Pancreas (tissue), 10 donors: ENCODE measurements around the gene CACNA1E. TPM values are rescaled to one million over a fixed set of nuclear protein-coding genes. Genes with fewer than 3 reads are reported as not detected.
"Not testable (repeated sequence)": the region's sequence is repeated elsewhere in the genome, so short reads cannot be mapped to it uniquely, and the experiment has no call there.

ENCODE experiments used
- ATAC-seq, 4 donors: fragments of 200-7000 bp; cut with Tn5 transposase; one replicate each; pipeline versions ENCODE4 v1.8.0 to v1.9.1; 2020; ENCODE audit warnings: mild to moderate bottlenecking in 4 of 4, moderate library complexity in 4 of 4
- DNase-seq, 6 donors: peaks; one replicate each; pipeline ENCODE4 v3.0.0-alpha.2; 2020
- FAIRE-seq: peaks from 2 replicates; lab custom pipeline; 2012; peaks lifted over from hg19 to GRCh38; lab: Jason Lieb, UNC
- H3K27ac ChIP-seq, 4 donors: fragments of 200-600 bp; sonication (generic); 1 replicate in 3 of 4; 2 replicates in 1 of 4; pipeline versions ENCODE4 v1.5.0 to v1.8.0; 2020
- H3K27me3 ChIP-seq, 4 donors: fragments of 200-600 bp; one replicate each; pipeline ENCODE4 v1.8.0; 2021
- H3K36me3 ChIP-seq, 3 donors: fragments of 200-600 bp; sonication (generic) in 1 of 3; one replicate each; pipeline versions ENCODE4 v1.5.0 to v1.8.0; 2020 to 2021
- H3K4me1 ChIP-seq, 3 donors: fragments of 200-600 bp; one replicate each; pipeline ENCODE4 v1.8.0; 2021
- H3K4me3 ChIP-seq, 4 donors: fragments of 200-600 bp; sonication (generic) in 2 of 4; one replicate each; pipeline versions ENCODE4 v1.5.0 to v1.8.0; 2020 to 2021
- H3K9me3 ChIP-seq, 4 donors: fragments of 200-600 bp; one replicate each; pipeline ENCODE4 v1.8.0; 2021
- CTCF ChIP-seq, 4 donors: fragments of 200-600 bp; sonication (generic) in 3 of 4; IDR thresholded peaks; one replicate each; pipeline versions ENCODE4 v1.5.0 to v1.8.0; 2021; ENCODE audit warnings: antibody characterized with exemption in 4 of 4
- WGBS, 2 donors: extraction: QIAGEN DNeasy Blood & Tissue Kit; methylation state at CpG; one replicate each; pipeline ENCODE4 v1.1.7; 2013; 5-methylcytosine and 5-hydroxymethylcytosine counted together
- intact Hi-C, 3 donors: fragments of 100-400 bp; cut with DNase I; formaldehyde crosslinking; loops; one replicate each; pipeline versions ENCODE4 v1.11.1 to v1.14.2; 2022
- polyA plus RNA-seq, 2 donors: library from polyadenylated mRNA; stranded (reverse); fragments of 200-250 nt; gene quantifications; one replicate each; pipeline ENCODE4 v1.2.3, GENCODE V29; 2013
- total RNA-seq, 6 donors: library from RNA; stranded (reverse); fragmentation: NEBNext Ultra II Directional in 4 of 6; extraction: Animal tissue kit (Norgen Biotek cat#: 25700) in 4 of 6; gene quantifications; one replicate each; pipeline versions ENCODE4 v1.2.1 to v1.2.4, GENCODE V29; 2021 to 2023
- donor health status: healthy with polysubstance abuse.
- donor health status: DM: no; HTN: no; CAD: no; lungs with moderate emphysema.
- donor health status: DM: no; HTN: no; CAD: no.
- donor health status: control.
- donor health status: control.
- donor health status: Bipolar disorder and iron deficiency.
- donor health status: DM: yes; HTN: yes; CAD: no.
- donor health status: DM: no; HTN: no; CAD: no.
- donor health status: DM: no; HTN: no; CAD: no.
- donor health status: DM: yes; HTN: yes; CAD: no.

The CACNA1E gene
- total and polyA plus RNA-seq, 8 donors = 0.02 to 0.12 (median 0.07) TPM; not detected in 2

GRCh38 chr1:181846001-181846645 is 362.8 kb downstream of the CACNA1E start:
- intact Hi-C loops = no loop called here
- Histone ChIP-seq H3K4me3 (no peak overlapping the region), H3K27me3 (no peaks in the 10 kb centered on the region), H3K9me3 (no peaks in the 10 kb centered on the region), H3K4me1 (no peaks in the 10 kb centered on the region), H3K27ac (no peak overlapping the region), H3K36me3 (no peaks in the 10 kb centered on the region)
- 58 to 80% methylated on average over 5 of the region's 5 CpGs for whole genome bisulfite sequencing, 2 donors
- FAIRE-seq (no peak), DNase-seq (no peak), ATAC-seq (no peak)
- no peak for TF ChIP-seq CTCF (IDR thresholded peaks at IDR 0.05)

GRCh38 chr1:181846681-181847080 is 363.4 kb downstream of the CACNA1E start:
- H3K4me3 ChIP-seq = no peak overlapping the region
- no peak for FAIRE-seq

GRCh38 chr1:181849071-181849470 is 365.8 kb downstream of the CACNA1E start:
- H3K4me1 ChIP-seq = no peaks in the 10 kb centered on the region
- H3K27ac ChIP-seq = no peak overlapping the region
- no peak for TF ChIP-seq CTCF (IDR thresholded peaks at IDR 0.05)
- 47 to 48% methylated on average over 4 of the region's 4 CpGs for WGBS, 2 donors
- intact Hi-C loops = no loop called here
- no peak overlapping the region for H3K4me3 ChIP-seq
- no peak for ATAC-seq
- H3K27me3 ChIP-seq = no peaks in the 10 kb centered on the region
- H3K9me3 ChIP-seq = no peaks in the 10 kb centered on the region
- no peak for DNase-seq
- H3K36me3 ChIP-seq = no peaks in the 10 kb centered on the region
- no peak for FAIRE-seq

More at GRCh38 chr1:181846681-181847080, 363.4 kb downstream of the CACNA1E start:
- Histone ChIP-seq H3K4me1 (no peaks in the 10 kb centered on the region), H3K27me3 (no peaks in the 10 kb centered on the region), H3K9me3 (no peaks in the 10 kb centered on the region), H3K27ac (no peak overlapping the region), H3K36me3 (no peaks in the 10 kb centered on the region)
- DNase-seq = no peak
- no peak for ATAC-seq
- intact Hi-C loops = no loop called here
- no peak for TF ChIP-seq CTCF (IDR thresholded peaks at IDR 0.05)

- H3K27me3 ChIP-seq, H3K4me3 ChIP-seq, ATAC-seq, H3K36me3 ChIP-seq, DNase-seq, FAIRE-seq, H3K9me3 ChIP-seq, H3K4me1 ChIP-seq, H3K27ac ChIP-seq, intact Hi-C loops: not testable (repeated sequence)
- 56 to 70% methylated on average over 2 of the region's 2 CpGs for WGBS, 2 donors
Observed at GRCh38 chr1:181854212-181854611, 370.9 kb downstream of the CACNA1E start.

DNA sequence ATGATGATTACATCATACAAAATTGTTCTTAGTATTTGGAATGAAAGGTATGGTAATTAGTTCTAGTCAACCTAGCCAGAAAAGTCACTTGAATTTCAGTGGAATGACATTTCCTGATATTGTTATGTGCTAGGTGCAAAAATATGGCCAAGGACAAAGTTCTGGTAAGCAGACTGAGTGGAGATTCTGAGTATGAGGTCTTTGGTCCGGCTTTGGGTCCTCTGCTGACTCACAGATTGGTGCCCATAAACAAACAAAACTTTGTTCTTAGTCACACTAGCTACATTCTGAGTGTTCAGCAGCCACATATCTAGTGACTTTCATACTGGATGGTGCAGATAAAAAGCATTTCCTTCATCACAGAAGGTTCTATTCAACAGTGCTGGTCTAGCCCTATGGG is 372.1 kb downstream of the CACNA1E start:
- ATAC-seq = no peak
- Histone ChIP-seq H3K9me3 (no peaks in the 10 kb centered on the region), H3K4me3 (no peak overlapping the region), H3K4me1 (no peaks in the 10 kb centered on the region), H3K27ac (no peak overlapping the region), H3K27me3 (no peaks in the 10 kb centered on the region), H3K36me3 (no peaks in the 10 kb centered on the region)
- 55 to 56% methylated on average over 1 of the region's 1 CpG for WGBS, 2 donors
- DNase-seq = no peak
- intact Hi-C loops = no loop called here
- no peak for FAIRE-seq
- no peak for TF ChIP-seq CTCF (IDR thresholded peaks at IDR 0.05)
